Fibroblast of skin of right quadriceps (primary cell): ENCODE results near the gene ZNRF3.
"Not testable (repeated sequence)": the region's sequence is repeated elsewhere in the genome, so short reads cannot be mapped to it uniquely, and the experiment has no call there.

Source experiments
- DNase-seq: peaks from one replicate; pipeline ENCODE4 v3.0.0-alpha.2; 2013

Gene ZNRF3

DNA sequence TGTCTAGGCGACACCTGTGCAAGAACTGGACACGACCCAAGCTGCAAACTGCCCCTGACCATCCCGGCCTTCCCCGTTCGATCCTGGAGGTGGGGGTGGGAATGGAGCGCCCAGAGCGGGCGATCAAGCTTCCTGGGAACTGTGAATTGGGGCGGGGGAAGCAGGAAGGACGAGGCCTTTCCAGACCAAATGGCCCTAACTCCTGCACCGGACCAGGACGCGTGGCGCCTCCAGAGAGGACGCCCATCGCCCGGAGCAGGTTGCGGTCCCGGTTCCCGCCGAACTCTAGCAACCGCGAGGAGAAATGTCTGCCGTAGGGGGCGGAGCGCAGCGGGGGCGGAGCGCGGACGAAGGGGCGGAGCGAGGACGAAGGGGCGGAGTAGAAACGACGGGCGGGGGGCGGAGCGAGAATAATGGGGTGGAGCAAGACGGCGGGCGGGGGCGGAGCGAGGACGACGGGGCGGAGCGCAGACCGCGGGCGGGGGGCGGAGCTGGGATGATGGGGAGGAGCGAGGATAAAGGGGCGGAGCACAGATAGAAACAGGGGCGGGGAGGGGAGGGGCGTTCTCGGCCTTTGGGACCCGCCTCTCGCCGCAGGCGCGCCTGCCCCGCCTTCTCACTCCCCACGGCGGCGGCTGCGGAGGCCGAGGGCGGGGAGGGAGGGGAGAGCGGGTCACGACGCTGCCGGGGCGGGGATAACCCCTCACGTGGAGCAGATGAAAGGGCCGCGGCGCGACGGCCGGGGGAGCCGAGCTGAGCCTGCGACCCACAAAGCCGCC, at the start of gene ZNRF3:
ZNRF3 (plus strand) TSS at position 695 of the 779 bp plus-strand sequence. CDS start 195 bp downstream, outside the sequence.
- peak; percentile 94 for DNase-seq

GRCh38 chr22:28835630-28836189, 47.7 kb upstream of the ZNRF3 start:
- DNase-seq: no peak

GRCh38 chr22:28837640-28838039, 45.7 kb upstream of the ZNRF3 start:
- DNase-seq: no peak

DNA sequence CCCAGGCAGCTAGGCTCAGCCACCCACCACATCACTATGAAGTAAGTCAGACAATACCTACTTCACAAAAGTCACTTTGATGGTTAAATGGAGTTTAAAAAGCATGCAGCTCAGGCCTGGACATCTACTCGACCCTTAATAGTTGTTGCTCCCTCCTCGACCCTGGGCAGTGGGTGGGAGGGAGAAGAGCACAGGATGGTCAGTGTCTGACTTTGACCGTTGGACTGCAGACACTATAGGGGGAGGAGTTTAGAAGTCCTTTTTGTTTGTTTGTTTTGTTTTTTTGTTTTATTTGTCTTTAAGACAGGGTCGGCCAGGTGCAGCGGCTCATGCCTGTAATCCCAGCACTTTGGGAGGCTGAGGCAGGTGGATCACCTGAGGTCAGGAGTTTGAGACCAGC, 44.4 kb upstream of the ZNRF3 start:
- no peak for DNase-seq

DNA sequence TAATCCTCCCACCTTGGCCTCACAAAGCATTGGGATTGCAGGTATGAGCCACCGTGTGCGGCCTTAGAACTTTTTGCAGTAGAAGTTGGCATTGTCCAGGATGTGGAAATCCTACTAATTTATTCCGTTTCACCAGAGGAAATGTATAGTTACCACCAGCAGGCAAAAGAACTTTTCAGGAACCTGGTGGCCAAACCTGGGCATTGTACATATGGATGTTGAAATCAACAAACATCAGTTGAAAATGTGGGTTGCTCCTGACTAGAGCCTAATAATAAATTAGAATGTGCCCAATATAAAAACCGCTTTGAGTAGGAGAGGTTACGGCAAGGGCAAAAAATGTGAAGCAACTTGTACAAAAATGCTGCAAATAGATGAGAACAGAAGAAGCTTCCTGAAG, 42.3 kb upstream of the ZNRF3 start:
- no peak for DNase-seq

DNA sequence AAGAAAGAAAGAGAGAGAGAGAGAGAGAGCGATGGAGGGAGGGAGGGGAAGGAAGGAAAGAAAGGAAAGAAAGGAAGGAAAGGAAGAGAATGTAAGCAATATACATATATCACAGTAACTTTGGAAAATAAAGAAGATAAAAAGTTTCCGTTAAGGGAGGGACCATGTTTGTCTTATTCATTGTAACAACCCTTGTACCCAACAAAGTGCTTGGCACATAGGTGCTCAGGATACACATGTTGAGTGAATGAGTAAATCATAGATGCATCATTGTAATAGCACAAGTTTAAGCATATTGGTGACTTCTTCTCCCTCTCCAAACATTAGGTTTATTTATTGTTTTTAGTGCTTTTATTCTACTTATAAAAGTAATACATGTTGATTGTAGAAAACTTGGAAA, 39.7 kb upstream of the ZNRF3 start:
- DNase-seq: no peak

DNA sequence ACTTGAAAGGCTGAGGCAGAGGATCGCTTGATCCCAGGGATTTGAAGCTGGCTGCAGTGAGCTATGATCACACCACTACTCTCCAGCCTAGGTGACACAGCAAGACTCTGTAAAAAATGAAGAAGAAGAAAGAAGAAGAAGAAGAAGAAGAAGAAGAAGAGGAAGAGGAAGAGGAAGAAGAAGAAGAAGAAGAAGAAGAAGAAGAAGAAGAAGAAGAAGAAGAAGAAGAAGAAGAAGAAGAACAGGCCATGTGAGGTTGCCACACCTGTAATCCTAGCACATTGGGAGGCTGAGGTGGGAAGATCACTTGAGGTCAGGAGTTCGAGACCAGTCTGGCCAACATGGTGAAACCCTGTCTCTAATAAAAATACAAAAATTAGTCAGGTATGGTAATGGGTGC, 39.1 kb upstream of the ZNRF3 start:
- DNase-seq: not testable (repeated sequence)

DNA sequence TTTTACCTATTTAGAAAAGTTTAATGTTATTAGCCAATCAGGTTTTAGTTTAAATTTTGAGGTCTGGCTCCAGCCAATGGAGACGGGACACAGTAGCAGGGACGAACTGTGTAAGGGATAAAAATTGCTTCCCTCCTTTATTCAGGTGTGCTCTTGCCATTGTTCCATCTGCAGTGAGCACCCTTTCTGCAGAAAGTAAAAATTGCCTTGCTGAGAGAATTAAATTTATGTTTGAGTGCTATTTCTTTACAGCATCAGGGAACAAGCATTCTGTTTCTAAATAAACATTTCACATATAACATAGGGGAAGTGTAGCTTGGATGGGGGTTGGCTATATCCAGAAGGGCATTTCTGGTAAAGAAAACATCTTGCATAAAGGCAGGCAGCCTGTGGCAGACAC, 36.4 kb upstream of the ZNRF3 start:
- DNase-seq: no peak

DNA sequence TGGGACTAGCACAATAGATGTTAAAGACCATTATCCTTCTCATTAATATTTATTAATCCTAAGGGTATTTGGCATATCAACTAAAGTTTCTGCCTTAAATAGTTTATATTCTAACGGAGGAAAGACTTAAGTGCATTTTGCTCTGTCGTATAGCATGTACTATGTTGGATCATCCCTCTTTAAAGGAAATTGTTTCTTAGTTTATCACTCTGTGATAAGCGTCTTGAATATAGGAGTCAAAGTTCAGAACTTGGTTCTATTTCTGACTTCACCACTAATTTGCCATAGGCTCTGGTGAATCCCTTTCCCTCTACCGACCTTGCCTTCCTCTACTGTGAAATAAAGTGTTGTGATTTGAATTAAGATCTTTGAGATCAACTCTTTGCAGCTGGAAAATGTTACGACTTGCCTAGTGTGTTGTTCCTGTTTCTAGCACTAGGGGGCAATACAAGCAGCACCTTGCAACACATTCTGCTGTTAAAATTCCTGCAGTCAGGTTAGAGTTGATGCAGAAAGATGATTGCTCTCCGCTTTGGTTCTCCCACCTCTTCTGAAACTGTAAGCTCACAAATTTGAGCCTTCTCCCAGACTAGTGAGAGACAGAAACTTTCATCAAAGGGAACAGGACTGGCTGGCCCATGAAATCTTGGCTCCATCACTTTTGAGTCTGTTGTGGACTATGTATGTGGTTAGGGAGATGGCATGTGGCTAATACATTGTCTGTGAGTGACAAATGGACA, 27.8 kb upstream of the ZNRF3 start:
- peak; percentile 61 for DNase-seq

- DNase-seq: no peak
Measured at GRCh38 chr22:28856095-28856455, 27.3 kb upstream of the ZNRF3 start.

- no peak for DNase-seq
Measured at GRCh38 chr22:28857288-28857687, 26.1 kb upstream of the ZNRF3 start.

DNA sequence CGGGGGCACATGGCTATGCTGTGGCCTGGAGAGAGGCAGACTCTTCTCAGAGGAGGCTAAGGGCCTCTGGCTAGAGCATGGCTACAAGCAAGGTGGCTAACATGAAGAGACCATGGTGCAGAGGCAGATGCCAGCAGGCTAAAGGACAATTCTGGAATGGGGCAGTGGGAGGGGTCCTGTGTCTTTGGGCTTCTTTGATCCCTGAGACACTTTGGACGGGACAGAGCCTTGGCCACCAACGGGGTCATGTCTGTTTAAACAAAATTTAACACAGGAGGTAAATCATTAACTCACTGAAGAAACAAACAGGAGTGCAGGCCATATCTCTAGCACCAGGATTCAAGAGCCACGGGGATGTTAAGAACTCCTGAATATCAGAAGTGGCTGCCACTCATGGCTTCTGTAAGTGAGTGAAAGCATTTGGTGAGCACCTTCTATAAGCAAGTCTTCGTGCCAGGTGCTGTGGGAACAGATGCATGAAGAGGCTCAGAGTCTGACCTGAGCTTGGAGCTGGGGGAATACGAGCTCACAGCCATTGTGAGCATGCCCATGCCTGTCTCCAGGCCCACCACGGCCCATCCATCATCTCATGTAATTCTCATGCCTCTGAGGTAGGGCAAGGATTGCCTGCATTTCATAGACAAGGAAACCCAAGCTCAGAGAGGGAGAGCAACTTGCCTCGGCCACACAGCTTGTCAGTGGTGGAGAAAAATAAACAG, 18.3 kb upstream of the ZNRF3 start:
- DNase-seq: no peak

GRCh38 chr22:28867191-28867590, 16.2 kb upstream of the ZNRF3 start:
- DNase-seq: no peak

DNA sequence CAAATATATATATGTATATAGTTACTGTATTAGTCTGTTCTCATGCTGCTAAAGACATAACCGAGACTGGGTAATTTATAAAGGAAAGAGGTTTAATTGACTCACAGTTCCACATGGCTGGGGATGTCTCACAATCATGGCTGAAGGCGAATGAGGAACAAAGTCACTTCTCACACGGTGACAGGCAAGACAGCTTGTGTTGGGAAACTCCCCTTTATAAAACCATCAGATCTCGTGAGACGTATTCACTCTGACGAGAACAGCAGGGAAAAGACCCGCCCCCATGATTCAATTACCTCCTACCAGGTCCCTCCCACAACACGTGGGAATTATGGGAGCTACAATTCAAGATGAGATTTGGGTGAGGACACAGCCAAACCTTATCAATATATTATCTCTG, 15.0 kb upstream of the ZNRF3 start:
- DNase-seq: not testable (repeated sequence)

DNA sequence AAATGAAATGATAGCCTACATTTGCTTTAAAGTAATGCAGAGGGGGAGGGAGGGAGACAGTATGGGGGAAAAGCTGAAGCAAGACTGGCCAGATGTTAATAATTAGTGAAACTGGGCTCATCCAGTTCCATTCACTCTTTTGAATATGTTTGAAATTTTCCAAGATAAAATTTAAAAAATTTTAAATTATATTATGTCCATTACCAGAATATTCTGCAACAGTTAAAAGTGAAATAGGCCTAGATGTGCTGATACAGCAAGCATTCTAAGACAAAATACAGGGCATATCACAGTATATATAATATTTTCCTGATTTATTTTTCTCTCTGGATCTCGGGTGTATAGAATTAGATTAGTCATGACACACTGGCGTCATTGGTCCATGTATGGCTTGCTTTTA, 13.6 kb upstream of the ZNRF3 start:
- peak; percentile 11 for DNase-seq

GRCh38 chr22:28873183-28873963, 10.0 kb upstream of the ZNRF3 start:
- DNase-seq: no peak

DNA sequence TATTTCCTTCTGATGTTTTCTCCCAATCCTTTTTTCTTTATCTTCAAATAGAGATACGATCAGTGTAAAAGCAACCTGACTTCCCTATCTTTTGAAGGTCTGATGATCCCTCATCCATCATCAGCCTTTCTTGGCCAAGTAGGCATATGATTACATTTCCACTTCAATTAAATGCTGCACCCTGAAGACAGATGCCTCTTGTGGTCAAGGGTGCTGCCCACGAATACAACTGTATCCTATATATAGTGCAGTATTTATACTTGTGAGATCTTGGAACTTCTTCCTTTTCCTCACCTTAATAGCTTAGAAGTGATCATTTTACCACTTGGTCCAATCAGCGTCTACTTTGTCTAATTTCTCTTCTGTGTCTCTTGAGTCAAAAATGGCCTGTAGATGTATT, 9.3 kb upstream of the ZNRF3 start:
- no peak for DNase-seq

- no peak for DNase-seq
Measured at GRCh38 chr22:28874811-28875320, 8.5 kb upstream of the ZNRF3 start.

GRCh38 chr22:28882545-28882877, 861 bp upstream of the ZNRF3 start:
- DNase-seq: peak; percentile 37

GRCh38 chr22:28883657-28883916, 215 bp downstream of the ZNRF3 start:
- no peak for DNase-seq

DNA sequence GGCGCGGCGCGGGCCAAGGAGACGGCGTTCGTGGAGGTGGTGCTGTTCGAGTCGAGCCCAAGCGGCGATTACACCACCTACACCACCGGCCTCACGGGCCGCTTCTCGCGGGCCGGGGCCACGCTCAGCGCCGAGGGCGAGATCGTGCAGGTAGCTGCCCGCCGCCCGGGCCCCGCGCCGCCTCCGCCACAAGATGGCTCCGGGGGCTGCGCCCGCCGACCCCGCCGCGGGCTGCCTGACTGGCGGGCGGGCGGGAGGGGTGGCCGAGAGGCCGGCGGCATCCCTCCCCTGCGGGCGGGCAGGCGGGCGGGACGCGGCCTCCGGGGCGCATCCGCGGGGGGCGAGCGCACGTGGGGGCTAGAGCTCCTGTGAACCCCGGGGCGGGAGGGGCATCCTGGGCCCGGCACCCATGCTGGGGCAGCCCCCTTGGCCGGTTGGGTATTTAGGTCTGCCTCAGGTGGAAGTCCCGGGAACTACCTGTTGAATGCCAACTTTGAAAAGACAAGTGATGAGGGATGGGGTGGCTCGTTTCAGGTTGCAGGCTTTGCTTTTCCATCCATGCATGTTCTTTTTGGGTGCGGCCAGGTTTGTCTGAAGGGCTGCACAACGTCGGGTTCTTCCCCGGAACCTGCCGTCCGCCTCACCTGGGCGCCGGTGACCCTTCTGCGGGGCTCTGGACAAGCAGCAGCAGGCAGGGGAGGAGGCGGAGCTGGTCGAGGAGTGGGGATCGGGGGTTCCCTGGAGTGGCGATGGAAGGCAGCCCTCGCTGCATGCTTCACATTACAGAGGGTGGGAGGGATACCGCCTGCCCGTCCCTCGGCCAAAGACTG, 760 bp downstream of the ZNRF3 start:
- no peak for DNase-seq
